HUDEP-2 (cell line): ENCODE results near the gene MICOS13.
"Not testable (repeated sequence)": the region's sequence is repeated elsewhere in the genome, so short reads cannot be mapped to it uniquely, and the experiment has no call there.

Experiments
- DNase-seq, 76 experiments: peaks; one replicate each; lab custom pipeline; 2025; ENCODE audit not compliant: unreplicated experiment in 76 of 76; lab: John Stamatoyannopoulos, UW

MICOS13 gene

GRCh38 chr19:5688262-5688881 is 8.1 kb upstream of the MICOS13 start:
- DNase-seq, result not testable (repeated sequence)

- DNase-seq, result no peak
Measured at GRCh38 chr19:5687360-5688198, 7.3 kb upstream of the MICOS13 start.

GRCh38 chr19:5686647-5687359 is 6.5 kb upstream of the MICOS13 start:
- peak; percentile 59 to 100 (median 99) for DNase-seq

GRCh38 chr19:5686326-5686646 is 6.0 kb upstream of the MICOS13 start:
- peak in 1 of 76 experiments; percentile 98 for DNase-seq

- no peak for DNase-seq
Measured at GRCh38 chr19:5684694-5685430, 4.5 kb upstream of the MICOS13 start.

- no peak for DNase-seq
Measured at GRCh38 chr19:5683177-5683886, 3.0 kb upstream of the MICOS13 start.

GRCh38 chr19:5682107-5682482 is 1.8 kb upstream of the MICOS13 start:
- DNase-seq, result no peak

GRCh38 chr19:5681391-5682106 is 1.2 kb upstream of the MICOS13 start:
- DNase-seq, result no peak

- peak in 10 of 76 experiments; percentile 43 to 94 (median 63) for DNase-seq
Measured at GRCh38 chr19:5680084-5680436, 256 bp downstream of the MICOS13 start.

- peak in 1 of 76 experiments; percentile 50 for DNase-seq
Measured at GRCh38 chr19:5679289-5680083, 830 bp downstream of the MICOS13 start.

GRCh38 chr19:5678071-5678718 is 2.1 kb downstream of the MICOS13 start:
- DNase-seq, result no peak

GRCh38 chr19:5677580-5677979 is 2.7 kb downstream of the MICOS13 start:
- no peak for DNase-seq

GRCh38 chr19:5677136-5677535 is 3.2 kb downstream of the MICOS13 start:
- DNase-seq, result no peak

- DNase-seq, result no peak
Measured at GRCh38 chr19:5676772-5677105, 3.6 kb downstream of the MICOS13 start.

GRCh38 chr19:5676105-5676771 is 4.1 kb downstream of the MICOS13 start:
- no peak for DNase-seq

GRCh38 chr19:5674714-5675113 is 5.6 kb downstream of the MICOS13 start:
- DNase-seq, result no peak

- DNase-seq, result no peak
Measured at GRCh38 chr19:5673752-5674151, 6.6 kb downstream of the MICOS13 start.
